Aorta (tissue), 5 donors: ENCODE data around the gene TMIGD3. TPM values are rescaled to one million over a fixed set of nuclear protein-coding genes. Genes with fewer than 3 reads are reported as not detected.

Experiments used
- ATAC-seq: fragments of 200-7000 bp; cut with Tn5 transposase; one replicate; pipeline ENCODE4 v1.9.1; 2022; ENCODE audit warnings: moderate library complexity; ENCODE audit not compliant: low FRiP score
- DNase-seq, 2 donors: peaks; one replicate each; pipeline ENCODE4 v3.0.0-alpha.2; 2020
- H3K27ac ChIP-seq, 2 donors: one replicate each; pipeline ENCODE4 v1.5.1; 2013; ENCODE audit warnings: low read length in 2 of 2, mild to moderate bottlenecking in 2 of 2, moderate library complexity in 2 of 2, control low read depth in 1 of 2, inconsistent platforms in 1 of 2, low read depth in 1 of 2
- H3K27me3 ChIP-seq, 2 donors: one replicate each; pipeline ENCODE4 v1.6.1; 2013; ENCODE audit warnings: control low read depth in 1 of 2, low read length in 1 of 2, mild to moderate bottlenecking in 1 of 2, moderate library complexity in 1 of 2; ENCODE audit not compliant: insufficient read depth in 2 of 2, control insufficient read depth in 1 of 2
- H3K36me3 ChIP-seq, 2 donors: one replicate each; pipeline ENCODE4 v1.6.1; 2013; ENCODE audit warnings: control low read depth in 1 of 2, low read length in 1 of 2, mild to moderate bottlenecking in 1 of 2; ENCODE audit not compliant: insufficient read depth in 2 of 2, control insufficient read depth in 1 of 2
- H3K4me1 ChIP-seq, 2 donors: one replicate each; pipeline ENCODE4 v1.6.1; 2013; ENCODE audit warnings: low read length in 2 of 2, control low read depth in 1 of 2, mild to moderate bottlenecking in 1 of 2, moderate library complexity in 1 of 2; ENCODE audit not compliant: insufficient read depth in 2 of 2, control insufficient read depth in 1 of 2
- H3K4me3 ChIP-seq, 2 donors: one replicate each; pipeline ENCODE4 v1.5.1; 2013; ENCODE audit warnings: low read length in 2 of 2, control low read depth in 1 of 2, mild to moderate bottlenecking in 1 of 2
- H3K9me3 ChIP-seq: one replicate; pipeline ENCODE4 v1.6.1; 2013; ENCODE audit warnings: mild to moderate bottlenecking, low read length; ENCODE audit not compliant: control insufficient read depth
- WGBS, 2 donors: extraction: QIAGEN DNeasy Blood & Tissue Kit; methylation state at CpG; one replicate each; pipeline ENCODE4 v1.1.7; 2013; 5-methylcytosine and 5-hydroxymethylcytosine counted together
- intact Hi-C, 2 donors: fragments of 100-400 bp; cut with DNase I; formaldehyde crosslinking; loops; one replicate each; pipeline versions ENCODE4 v1.14.2 to v1.15.0; 2022
- polyA plus RNA-seq, 2 donors: library from polyadenylated mRNA; stranded (reverse); fragments of 200-250 nt; gene quantifications; one replicate each; pipeline ENCODE4 v1.2.3, GENCODE V29; 2013
- total RNA-seq, 2 donors: library from RNA; stranded (reverse); fragmentation: NEBNext Ultra II Directional; extraction: Animal tissue kit (Norgen Biotek cat#: 25700); gene quantifications; one replicate each; pipeline ENCODE4 v1.2.1, GENCODE V29; 2021
- donor health status: healthy with polysubstance abuse.
- donor health status: Bipolar disorder and iron deficiency.
- donor health status: DM: no; HTN: no; CAD: no.
- donor health status: DM: no; HTN: no; CAD: no.
- donor health status: DM: yes; HTN: yes; CAD: no.

TMIGD3 gene
- total and polyA plus RNA-seq, 4 donors = 1.3 to 7.3 (median 5.0) TPM

DNA sequence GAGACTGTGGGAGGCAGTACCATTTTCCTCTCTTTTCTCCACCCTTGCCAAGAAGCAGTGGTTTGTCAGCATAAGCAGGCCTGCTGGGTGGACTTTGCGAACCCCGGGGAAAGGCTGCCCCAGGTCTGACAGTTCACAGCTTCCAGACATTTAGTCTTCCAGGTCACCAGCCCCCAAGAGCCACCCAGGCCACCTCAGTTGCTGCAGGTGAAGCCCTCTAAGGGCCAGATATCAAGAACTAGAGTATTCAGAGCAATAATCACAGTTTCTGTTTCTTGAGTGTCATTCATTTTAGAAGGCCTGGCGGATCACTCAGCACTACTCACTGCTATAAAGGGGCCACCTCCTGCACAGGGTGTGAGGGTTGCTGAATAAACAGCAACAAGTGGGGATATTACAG, 9.5 kb upstream of the TMIGD3 start:
- no peak for ATAC-seq

DNA sequence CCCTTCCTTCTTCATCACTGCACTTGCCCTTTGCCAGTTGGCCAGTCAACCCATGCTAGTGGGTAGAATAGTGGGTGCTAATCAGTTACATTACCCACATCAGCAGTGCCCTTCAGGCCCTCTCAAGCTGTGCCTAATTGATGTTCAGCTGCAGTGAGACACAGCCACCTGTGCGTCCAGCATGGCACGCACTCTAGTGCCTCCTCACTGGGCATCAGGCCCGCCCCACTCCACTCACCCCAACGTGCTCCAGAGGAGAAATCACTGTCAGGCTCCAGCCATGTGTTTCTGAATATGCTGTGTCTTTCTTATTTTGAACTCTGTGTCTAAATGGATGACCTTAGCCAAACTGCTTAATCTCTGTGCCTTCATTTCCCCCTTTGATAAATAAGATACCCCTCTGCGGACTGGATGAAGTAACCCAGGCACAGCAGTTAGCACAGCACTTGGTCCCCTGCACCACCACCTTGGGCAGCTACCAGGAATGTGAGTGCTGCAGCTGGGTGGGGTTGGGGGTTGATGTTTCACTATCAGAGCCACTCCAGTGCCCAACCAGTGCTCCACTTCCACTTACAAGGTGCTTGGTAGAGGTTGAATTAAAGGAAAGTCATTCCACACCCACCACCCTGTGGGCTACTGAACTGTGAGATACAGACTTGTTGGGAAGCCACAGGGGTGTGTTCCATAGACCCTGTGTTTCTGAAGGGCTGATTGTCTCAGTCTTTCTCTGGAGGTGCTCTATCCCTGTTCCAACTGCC, 8.9 kb upstream of the TMIGD3 start:
- 88 to 91% methylated on average over 5 of the region's 5 CpGs for WGBS, 2 donors
- Histone ChIP-seq H3K27ac (no peak overlapping the region), H3K4me3 (no peak overlapping the region), H3K36me3 (no peaks in the 10 kb centered on the region), H3K4me1 (peaks cover 0 to 4% of the 10 kb centered on the region in 2 donors), H3K9me3 (no peaks in the 10 kb centered on the region), H3K27me3 (no peaks in the 10 kb centered on the region)
- DNase-seq (no peak), ATAC-seq (no peak)
- intact Hi-C loops = no loop called here

More for the DNA sequence above, 9.5 kb upstream of the TMIGD3 start:
- H3K36me3 ChIP-seq = no peaks in the 10 kb centered on the region
- no peak overlapping the region for H3K4me3 ChIP-seq
- no peak for DNase-seq
- no peak overlapping the region for H3K27ac ChIP-seq
- WGBS, 2 donors = 96 to 98% methylated on average over 3 of the region's 3 CpGs
- H3K27me3 ChIP-seq = no peaks in the 10 kb centered on the region
- intact Hi-C loops = no loop called here
- H3K9me3 ChIP-seq = no peaks in the 10 kb centered on the region
- H3K4me1 ChIP-seq = peaks cover 0 to 4% of the 10 kb centered on the region in 2 donors

DNA sequence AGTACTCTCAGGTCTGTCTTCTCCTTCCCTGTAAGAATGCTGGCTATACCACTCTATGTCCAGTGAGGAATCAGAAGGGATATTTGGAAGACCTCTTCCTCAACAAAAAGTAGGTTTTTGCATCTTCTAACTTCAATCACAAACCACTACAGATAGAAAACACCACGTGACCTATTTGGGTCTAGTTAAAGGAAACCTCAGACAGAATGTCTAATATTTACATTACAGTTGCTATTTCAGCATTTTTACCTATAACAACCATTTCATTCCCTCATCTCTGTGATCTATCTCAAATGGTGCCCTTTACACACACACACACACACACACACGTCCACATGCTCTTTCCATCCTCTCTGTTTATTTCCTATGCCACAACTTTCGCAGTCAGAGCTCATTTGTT, 7.9 kb upstream of the TMIGD3 start:
- intact Hi-C loops = no loop called here
- H3K36me3 ChIP-seq = no peaks in the 10 kb centered on the region
- no peaks in the 10 kb centered on the region for H3K27me3 ChIP-seq
- 88 to 95% methylated on average over 3 of the region's 3 CpGs for WGBS, 2 donors
- no peaks in the 10 kb centered on the region for H3K9me3 ChIP-seq
- DNase-seq (no peak), ATAC-seq (no peak)
- H3K27ac ChIP-seq = no peak overlapping the region
- no peak overlapping the region for H3K4me3 ChIP-seq
- H3K4me1 ChIP-seq = peaks cover 0 to 4% of the 10 kb centered on the region in 2 donors

DNA sequence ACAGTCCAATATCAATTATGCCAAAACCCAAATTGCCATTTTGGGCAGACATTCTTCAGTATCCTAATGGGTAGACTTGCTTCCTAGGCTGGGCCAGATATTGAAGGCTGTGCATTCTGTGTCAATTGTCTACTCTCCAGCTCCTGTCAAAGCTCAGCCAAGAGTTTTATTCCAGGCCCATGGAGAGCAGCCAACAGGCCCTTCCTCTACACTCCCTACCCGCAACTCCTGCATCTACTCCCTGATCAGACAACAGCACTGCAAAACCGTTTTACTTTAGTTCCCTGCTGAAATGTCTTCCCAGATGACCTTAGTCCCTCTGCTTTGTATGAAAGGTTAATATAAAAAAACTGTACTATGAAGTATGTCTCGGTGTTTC, 6.6 kb upstream of the TMIGD3 start:
- Histone ChIP-seq H3K4me1 (peaks cover 0 to 4% of the 10 kb centered on the region in 2 donors), H3K4me3 (no peak overlapping the region), H3K27me3 (no peaks in the 10 kb centered on the region), H3K27ac (peak overlapping the region; percentile 33 to 37), H3K36me3 (no peaks in the 10 kb centered on the region), H3K9me3 (no peaks in the 10 kb centered on the region)
- intact Hi-C loops = loop anchor here (2.0 to 5.0 kb wide), 5 partner anchors 83 to 182 kb away; partner anchors contain the start of gene RAP1A (in 1 of the 2)
- ATAC-seq = no peak
- WGBS, 2 donors = 27 to 28% methylated on average over 3 of the region's 3 CpGs
- DNase-seq = no peak

DNA sequence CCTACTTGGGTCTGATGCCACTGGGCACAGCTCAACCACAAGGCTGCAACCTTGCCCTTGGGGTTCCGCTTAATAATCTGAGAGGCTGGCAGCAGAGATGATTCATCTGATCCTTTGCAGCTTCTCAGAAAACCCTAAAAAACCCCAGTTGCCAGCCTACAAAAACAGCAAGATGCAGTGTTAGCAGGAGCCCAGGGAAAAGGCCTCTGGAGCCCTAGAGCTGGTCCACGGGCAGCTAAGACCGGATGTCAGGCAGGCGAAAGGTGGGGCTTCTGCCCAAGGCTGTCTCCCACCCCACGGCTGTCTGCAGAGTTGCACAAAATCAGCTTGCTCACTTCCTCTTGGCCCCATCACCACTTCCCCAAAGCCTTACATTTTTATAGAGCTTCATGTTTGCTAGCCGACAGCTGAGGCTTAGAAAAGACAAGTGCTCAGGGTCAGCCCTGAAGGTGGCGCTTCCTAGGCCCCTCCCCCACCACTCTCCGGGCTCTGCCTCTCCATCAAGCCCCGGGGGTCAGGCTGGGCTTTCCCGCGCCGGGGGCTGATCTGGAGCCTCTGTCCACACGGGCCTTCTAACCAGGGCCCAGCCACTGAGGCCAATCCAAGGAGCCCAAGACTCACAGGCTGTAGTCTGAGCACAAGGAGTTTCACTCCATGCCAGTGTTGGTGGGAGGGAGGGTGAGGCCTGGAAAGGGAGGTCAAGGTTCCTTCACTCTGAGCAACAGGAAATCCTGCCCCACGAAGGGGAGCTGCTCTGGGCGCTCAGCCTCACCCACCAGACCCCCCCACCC, 4.2 kb upstream of the TMIGD3 start:
- Histone ChIP-seq H3K9me3 (no peaks in the 10 kb centered on the region), H3K36me3 (no peaks in the 10 kb centered on the region), H3K4me1 (peaks cover 0 to 4% of the 10 kb centered on the region in 2 donors), H3K27ac (peak overlapping the region; percentile 83 to 94), H3K4me3 (no peak overlapping the region), H3K27me3 (no peaks in the 10 kb centered on the region)
- 3 to 4% methylated on average over 15 of the region's 15 CpGs for WGBS, 2 donors
- intact Hi-C loops = loop anchor here (2.0 to 5.0 kb wide), 5 partner anchors 85 to 185 kb away; partner anchors contain the start of gene RAP1A (in 1 of the 2)
- DNase-seq = peak; percentile 91 to 93
- peak; percentile 82 for ATAC-seq

DNA sequence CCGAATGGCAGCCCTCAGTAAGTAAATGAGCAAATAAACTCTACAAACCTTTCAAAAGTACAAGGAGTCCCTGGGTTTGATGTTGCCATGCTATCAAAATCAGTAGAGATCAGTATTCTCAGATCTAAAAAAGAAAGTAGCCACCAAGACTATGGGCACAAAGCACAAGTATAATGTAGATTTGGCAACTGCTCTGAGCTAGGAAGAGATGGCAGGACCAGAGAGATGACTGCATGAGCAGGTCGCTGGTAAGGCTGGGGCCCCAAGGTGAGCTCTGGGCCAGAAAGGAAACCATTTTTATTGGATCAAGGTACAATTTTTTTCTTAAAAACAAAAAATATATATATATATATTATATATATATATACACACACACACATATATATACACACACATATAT, 3.1 kb upstream of the TMIGD3 start:
- H3K27me3 ChIP-seq = no peaks in the 10 kb centered on the region
- WGBS, 2 donors = 48 to 52% methylated on average over 2 of the region's 2 CpGs
- no peak overlapping the region for H3K27ac ChIP-seq
- no peaks in the 10 kb centered on the region for H3K9me3 ChIP-seq
- intact Hi-C loops = loop anchor here (5.0 kb wide), 3 partner anchors 111 to 186 kb away; partner anchors contain the start of gene RAP1A (in 1 of the 2)
- peaks cover 0 to 4% of the 10 kb centered on the region in 2 donors for H3K4me1 ChIP-seq
- H3K36me3 ChIP-seq = no peaks in the 10 kb centered on the region
- no peak for DNase-seq
- no peak for ATAC-seq
- H3K4me3 ChIP-seq = no peak overlapping the region

DNA sequence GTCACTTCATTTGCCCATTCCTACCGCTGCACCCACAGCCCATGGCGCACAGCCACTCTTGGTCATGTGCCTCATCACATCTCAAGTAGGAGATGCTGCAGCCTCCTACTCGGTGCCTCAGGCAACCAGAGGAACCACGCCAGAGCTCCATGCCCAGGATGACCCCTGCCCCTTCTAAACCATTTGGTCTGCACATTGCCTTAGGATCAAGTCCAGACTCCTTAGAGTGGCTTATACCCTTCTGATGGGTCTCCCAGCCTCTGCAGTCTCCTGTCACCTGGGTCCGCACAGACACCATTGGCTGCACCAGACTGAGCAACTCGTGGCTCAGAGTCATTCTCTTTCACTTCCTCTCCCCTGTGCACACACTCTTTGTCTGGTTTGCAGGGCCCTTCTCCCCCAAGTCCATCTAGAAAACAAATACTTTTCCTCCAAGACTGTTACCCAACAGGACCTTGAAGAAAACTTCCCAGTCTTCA, 2.2 kb upstream of the TMIGD3 start:
- H3K4me3 ChIP-seq = no peak overlapping the region
- intact Hi-C loops = loop anchor here (5.0 kb wide), 3 partner anchors 112 to 187 kb away; partner anchors contain the start of gene RAP1A (in 1 of the 2)
- DNase-seq (peak in 1 of 2 donors; percentile 64), ATAC-seq (no peak)
- peaks cover 0 to 4% of the 10 kb centered on the region in 2 donors for H3K4me1 ChIP-seq
- no peak overlapping the region for H3K27ac ChIP-seq
- no peaks in the 10 kb centered on the region for H3K36me3 ChIP-seq
- 86 to 89% methylated on average over 6 of the region's 6 CpGs for WGBS, 2 donors
- H3K9me3 ChIP-seq = no peaks in the 10 kb centered on the region
- no peaks in the 10 kb centered on the region for H3K27me3 ChIP-seq

DNA sequence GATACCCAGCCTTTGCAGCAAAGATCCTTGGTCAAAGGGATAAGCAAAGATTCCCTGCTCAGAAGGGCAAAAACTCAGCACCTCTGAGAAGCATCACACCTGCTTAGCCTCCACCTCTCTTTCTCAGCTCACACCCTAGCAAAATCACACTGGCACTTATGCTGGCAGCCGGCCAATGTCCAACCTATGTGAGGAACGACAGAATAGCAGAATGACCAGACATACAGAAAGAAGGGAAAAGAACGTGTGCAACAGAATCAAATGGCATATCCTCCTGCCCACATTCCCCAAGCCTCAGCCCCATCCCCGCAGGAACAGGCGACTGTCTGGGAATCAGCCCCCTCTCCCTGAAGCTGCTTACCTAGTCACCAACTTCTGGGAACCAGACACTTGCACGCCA, 664 bp upstream of the TMIGD3 start:
- Histone ChIP-seq H3K27me3 (no peaks in the 10 kb centered on the region), H3K9me3 (no peaks in the 10 kb centered on the region), H3K36me3 (no peaks in the 10 kb centered on the region), H3K4me1 (no peaks in the 10 kb centered on the region), H3K4me3 (no peak overlapping the region), H3K27ac (no peak overlapping the region)
- 59 to 64% methylated on average over 6 of the region's 6 CpGs for WGBS, 2 donors
- no peak for ATAC-seq
- no peak for DNase-seq
- intact Hi-C loops = no loop called here
